H4 (cell line): Measurements from ENCODE around the gene IKZF2. TPM values are rescaled to one million over a fixed set of nuclear protein-coding genes. Genes with fewer than 3 reads are reported as not detected.

Experiments
- DNase-seq: peaks from one replicate; pipeline ENCODE4 v3.0.0-alpha.2; 2015; ENCODE audit warnings: low spot score
- total RNA-seq: library from RNA; depleted of rRNA; stranded (reverse); fragments of >200 nt; shearing (Covaris generic); gene quantifications from 2 replicates; pipeline ENCODE4 v1.2.3, GENCODE V29; 2014; rRNA removed

IKZF2 gene
- total RNA-seq, 1 experiment from 2014 or later, result 1.7 TPM

DNA sequence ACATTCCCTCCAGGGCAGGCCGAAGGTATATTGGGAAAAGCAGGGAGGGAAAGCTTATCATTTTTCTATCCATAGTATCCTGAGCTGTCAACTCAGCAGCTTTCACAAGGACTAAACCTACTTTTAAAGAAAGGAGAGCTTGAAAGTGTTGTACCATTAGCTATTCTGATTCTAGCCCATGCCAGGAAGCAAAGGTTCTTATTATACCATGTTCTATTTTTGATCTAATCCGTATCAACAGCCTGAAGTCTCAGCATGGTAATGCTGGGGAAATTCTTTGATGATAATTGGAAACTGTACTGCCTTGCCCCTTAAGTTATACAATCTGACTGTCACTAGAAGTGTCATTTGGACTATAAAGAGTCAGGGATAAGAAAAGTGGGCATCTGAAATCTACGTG, 193.3 kb downstream of the IKZF2 start:
- DNase-seq, result no peak

GRCh38 chr2:212957624-212958023, 193.8 kb downstream of the IKZF2 start:
- no peak for DNase-seq

GRCh38 chr2:212956665-212957607, 194.5 kb downstream of the IKZF2 start:
- no peak for DNase-seq

DNA sequence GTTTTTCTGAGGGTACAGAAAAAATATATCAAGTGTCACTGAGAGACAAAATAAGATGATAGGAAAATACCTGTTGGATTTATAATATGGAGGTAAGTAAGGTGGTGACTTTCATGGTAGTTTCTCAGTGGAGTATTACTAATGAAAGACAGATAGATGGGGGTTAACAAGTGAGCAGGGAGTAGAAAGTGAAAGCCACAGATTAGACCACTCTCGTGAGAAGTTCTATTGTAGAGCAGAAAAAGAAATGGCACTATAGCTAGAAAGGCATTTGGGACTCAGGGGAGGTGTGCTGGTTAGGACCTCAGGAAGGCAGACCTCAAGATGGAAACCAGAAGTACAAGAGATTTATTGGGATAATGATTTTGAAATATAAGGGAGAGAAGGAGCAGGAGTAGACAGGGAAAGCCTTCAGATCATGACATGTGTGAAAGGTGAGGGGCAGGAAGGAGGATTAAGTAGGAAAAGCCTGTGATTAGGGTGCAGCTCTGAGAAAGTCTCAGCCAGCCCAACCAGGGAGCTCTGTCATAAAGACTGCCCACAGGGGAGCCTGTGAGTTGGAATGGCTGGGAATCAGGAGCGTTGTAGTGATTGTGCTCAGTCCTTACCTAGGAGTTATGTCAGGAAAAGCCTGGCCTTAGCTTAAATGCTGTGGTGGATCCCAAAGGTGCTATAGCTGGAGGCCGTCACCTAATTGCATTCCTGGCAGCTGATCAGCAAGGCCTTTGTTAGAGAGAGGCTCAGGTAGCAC, 198.1 kb downstream of the IKZF2 start:
- DNase-seq, result no peak

GRCh38 chr2:212949786-212950185, 201.6 kb downstream of the IKZF2 start:
- DNase-seq, result no peak

Other genes with a start within 250 kb of the IKZF2 start
- gene SPAG16, start 132.9 kb upstream of the IKZF2 start, total RNA-seq, result 24.8 and 25.1 TPM in 2 replicates